Islet of Langerhans (tissue), 1 donor: ENCODE results near the gene DNMBP.
"Not testable (repeated sequence)": the region's sequence is repeated elsewhere in the genome, so short reads cannot be mapped to it uniquely, and the experiment has no call there.

Source experiments
- FAIRE-seq: peaks from one replicate; lab custom pipeline; 2011; peaks lifted over from hg19 to GRCh38; lab: Jason Lieb, UNC

DNMBP gene

GRCh38 chr10:99958302-99958701 is 51.4 kb downstream of the DNMBP start:
- FAIRE-seq: no peak

GRCh38 chr10:99953510-99953909 is 56.2 kb downstream of the DNMBP start:
- FAIRE-seq: not testable (repeated sequence)

- no peak for FAIRE-seq
Observed at GRCh38 chr10:99952799-99953198, 56.9 kb downstream of the DNMBP start.

- not testable (repeated sequence) for FAIRE-seq
Observed at GRCh38 chr10:99946051-99946450, 63.7 kb downstream of the DNMBP start.

- no peak for FAIRE-seq
Observed at GRCh38 chr10:99945263-99945662, 64.5 kb downstream of the DNMBP start.

GRCh38 chr10:99944860-99945259 is 64.9 kb downstream of the DNMBP start:
- FAIRE-seq: no peak

GRCh38 chr10:99943908-99944307 is 65.8 kb downstream of the DNMBP start:
- no peak for FAIRE-seq

GRCh38 chr10:99941942-99942820 is 67.6 kb downstream of the DNMBP start:
- FAIRE-seq: no peak

- FAIRE-seq: no peak
Observed at GRCh38 chr10:99938563-99938962, 71.2 kb downstream of the DNMBP start.

GRCh38 chr10:99937630-99938029 is 72.1 kb downstream of the DNMBP start:
- FAIRE-seq: no peak

GRCh38 chr10:99932203-99932957 is 77.4 kb downstream of the DNMBP start:
- FAIRE-seq: not testable (repeated sequence)

GRCh38 chr10:99930731-99931550 is 78.8 kb downstream of the DNMBP start:
- FAIRE-seq: no peak

GRCh38 chr10:99929360-99929759 is 80.4 kb downstream of the DNMBP start:
- FAIRE-seq: no peak

- FAIRE-seq: no peak
Observed at GRCh38 chr10:99927721-99928280, 81.9 kb downstream of the DNMBP start.

- FAIRE-seq: no peak
Observed at GRCh38 chr10:99926925-99927720, 82.6 kb downstream of the DNMBP start.

GRCh38 chr10:99924451-99925255 is 85.1 kb downstream of the DNMBP start:
- no peak for FAIRE-seq

GRCh38 chr10:99921948-99922347 is 87.8 kb downstream of the DNMBP start:
- FAIRE-seq: no peak

- FAIRE-seq: no peak
Observed at GRCh38 chr10:99920901-99921300, 88.8 kb downstream of the DNMBP start.

GRCh38 chr10:99920486-99920885 is 89.3 kb downstream of the DNMBP start:
- no peak for FAIRE-seq
